Fibroblast of mammary gland (primary cell): Measurements from ENCODE around the gene FRAS1.

Source experiments
- DNase-seq: peaks from one replicate; pipeline ENCODE4 v3.0.0-alpha.2; 2010; ENCODE audit warnings: low read depth
- H3K4me3 ChIP-seq: 2 replicates; pipeline ENCODE4 v1.5.1; 2011; ENCODE audit warnings: low read depth, mild to moderate bottlenecking, low read length, moderate library complexity; ENCODE audit not compliant: control insufficient read depth
- CTCF ChIP-seq: conservative IDR thresholded peaks from 2 replicates; pipeline ENCODE4 v1.5.1; 2011; ENCODE audit warnings: low read depth, low read length, inconsistent platforms; ENCODE audit not compliant: control insufficient read depth, insufficient read depth

FRAS1 gene

GRCh38 chr4:78162342-78162741 lies 105.2 kb downstream of the FRAS1 start:
- no peak for DNase-seq
- TF ChIP-seq CTCF: no peak
- H3K4me3 ChIP-seq: no peak overlapping the region

GRCh38 chr4:78162821-78163220 lies 105.7 kb downstream of the FRAS1 start:
- TF ChIP-seq CTCF: no peak
- no peak for DNase-seq

GRCh38 chr4:78165758-78166157 lies 108.6 kb downstream of the FRAS1 start:
- DNase-seq: no peak
- H3K4me3 ChIP-seq: no peak overlapping the region
- TF ChIP-seq CTCF: no peak

More at GRCh38 chr4:78162821-78163220, 105.7 kb downstream of the FRAS1 start:
- H3K4me3 ChIP-seq: no peak overlapping the region

- no peak overlapping the region for H3K4me3 ChIP-seq
- peak; percentile 16 for DNase-seq
Observed at GRCh38 chr4:78166622-78167021, 109.5 kb downstream of the FRAS1 start.

GRCh38 chr4:78167510-78167909 lies 110.4 kb downstream of the FRAS1 start:
- H3K4me3 ChIP-seq: no peak overlapping the region
- TF ChIP-seq CTCF: no peak
- DNase-seq: no peak

More at GRCh38 chr4:78166622-78167021, 109.5 kb downstream of the FRAS1 start:
- no peak for TF ChIP-seq CTCF

- no peak for TF ChIP-seq CTCF
- H3K4me3 ChIP-seq: no peak overlapping the region
- no peak for DNase-seq
Observed at GRCh38 chr4:78168029-78168428, 110.9 kb downstream of the FRAS1 start.

- H3K4me3 ChIP-seq: no peak overlapping the region
- no peak for DNase-seq
- no peak for TF ChIP-seq CTCF
Observed at GRCh38 chr4:78169728-78170127, 112.6 kb downstream of the FRAS1 start.
